Transverse colon (tissue), 4 donors: ENCODE measurements around the gene PRSS23. TPM values are rescaled to one million over a fixed set of nuclear protein-coding genes. Genes with fewer than 3 reads are reported as not detected.

Source experiments
- DNase-seq: peaks from one replicate; pipeline ENCODE4 v3.0.0-alpha.2; 2019
- H3K27ac ChIP-seq, 4 donors: fragments of 200-600 bp; sonication (generic); 2 replicates each; pipeline ENCODE4 v1.5.1; 2016 to 2018; ENCODE audit warnings: inconsistent platforms in 4 of 4
- H3K27me3 ChIP-seq: fragments of 200-600 bp; sonication (generic); 2 replicates; pipeline ENCODE4 v1.5.1; 2017; ENCODE audit warnings: inconsistent platforms
- H3K36me3 ChIP-seq, 4 donors: fragments of 200-600 bp; sonication (generic); 2 replicates each; pipeline ENCODE4 v1.5.1; 2017 to 2019; ENCODE audit warnings: inconsistent platforms in 4 of 4
- H3K4me1 ChIP-seq, 4 donors: fragments of 200-600 bp; sonication (generic); 2 replicates each; pipeline ENCODE4 v1.5.1; 2017 to 2020; ENCODE audit warnings: inconsistent platforms in 4 of 4
- H3K4me3 ChIP-seq, 4 donors: fragments of 200-600 bp; sonication (generic); 1 replicate in 1 of 4; 2 replicates in 3 of 4; pipeline versions ENCODE4 v1.5.1 to v1.6.1; 2017 to 2019; ENCODE audit warnings: inconsistent platforms in 4 of 4
- H3K9me3 ChIP-seq, 2 donors: fragments of 200-600 bp; sonication (generic); 2 replicates each; pipeline ENCODE4 v1.5.1; 2017 to 2019; ENCODE audit warnings: inconsistent platforms in 2 of 2
- CTCF ChIP-seq, 5 experiments: fragments of 200-600 bp in 3 of 5; fragments of 450-650 bp in 2 of 5; sonication (generic) in 3 of 5; IDR thresholded peaks; 1 replicate in 2 of 5; 2 replicates in 3 of 5; pipeline ENCODE4 v1.5.1; 2016 to 2017; ENCODE audit warnings: antibody characterized with exemption in 5 of 5, inconsistent platforms in 3 of 5, mild to moderate bottlenecking in 2 of 5, moderate library complexity in 1 of 5
- EP300 ChIP-seq: sonication (generic); formaldehyde crosslinking; IDR thresholded peaks from one replicate; pipeline ENCODE4 v1.6.1; 2017; ENCODE audit warnings: antibody characterized with exemption, low read depth
- POLR2A ChIP-seq: fragments of 450-650 bp; IDR thresholded peaks from one replicate; pipeline ENCODE4 v1.6.1; 2016; ENCODE audit warnings: antibody characterized with exemption, mild to moderate bottlenecking, moderate library complexity
- POLR2AphosphoS5 ChIP-seq, 3 donors: sonication (generic); formaldehyde crosslinking; IDR thresholded peaks; one replicate each; pipeline ENCODE4 v1.6.1; 2016; ENCODE audit warnings: antibody characterized with exemption in 3 of 3
- WGBS, 2 donors: methylation state at CpG; one replicate each; pipeline ENCODE4 v1.1.5; 2018; ENCODE audit warnings: low coverage in 1 of 2; 5-methylcytosine and 5-hydroxymethylcytosine counted together
- in situ Hi-C, 4 donors: fragments of 200-750 bp; cut with MboI; loops; one replicate each; pipeline versions ENCODE4 v1.15.0 to v1.15.1; 2017; ENCODE audit warnings: low sequenced_read_pairs in 3 of 4, low pct_ligation_motif_present in 1 of 4, low pct_unique_long_range_greater_than_20kb in 1 of 4
- intact Hi-C: fragments of 100-400 bp; cut with DNase I; formaldehyde crosslinking; loops from one replicate; pipeline ENCODE4 v1.15.1; 2023; ENCODE audit warnings: low total_unique reads
- total RNA-seq, 4 donors: library from RNA; depleted of rRNA; stranded (reverse); fragments of >200 nt; gene quantifications; one replicate each; pipeline ENCODE4 v1.1.0, GENCODE V29; 2016

The PRSS23 gene
- total RNA-seq, 4 donors from 2014 or later, result 48.8 to 220 (median 49.7) TPM

DNA sequence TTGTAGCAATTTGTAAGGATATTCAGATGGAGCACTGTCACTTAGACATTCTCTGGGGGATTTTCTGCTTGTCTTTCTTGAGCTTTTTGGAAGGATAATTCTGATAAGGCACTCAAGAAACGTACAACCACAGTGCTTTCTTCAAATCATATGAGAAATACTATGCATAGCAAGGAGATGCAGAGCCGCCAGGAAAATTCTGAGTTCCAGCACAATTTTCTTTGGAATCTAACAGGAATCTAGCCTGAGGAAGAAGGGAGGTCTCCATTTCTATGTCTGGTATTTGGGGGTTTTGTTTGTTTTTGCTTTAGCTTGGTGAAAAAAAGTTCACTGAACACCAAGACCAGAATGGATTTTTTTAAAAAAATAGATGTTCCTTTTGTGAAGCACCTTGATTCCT, 9.9 kb downstream of the PRSS23 start:
- Histone ChIP-seq H3K27ac (peak overlapping the region in 3 of 4 donors; percentile 14 to 27 (median 22)), H3K9me3 (no peaks in the 10 kb centered on the region), H3K27me3 (no peaks in the 10 kb centered on the region), H3K4me1 (peaks cover 0 to 20% (median 14%) of the 10 kb centered on the region in 4 donors), H3K4me3 (no peak overlapping the region), H3K36me3 (no peaks in the 10 kb centered on the region)
- TF ChIP-seq CTCF (IDR thresholded peaks at IDR 0.05), result no peak
- intact Hi-C loops (no loop called here), in situ Hi-C loops (loop anchor here in 2 of 4 donors (5.0 to 25.0 kb wide), 3 partner anchors 195 to 353 kb away; no protein-coding TSS in a partner anchor)
- no peak for DNase-seq
- 73 to 80% methylated on average over 2 of the region's 2 CpGs for WGBS, 2 donors

GRCh38 chr11:86811637-86812321, 11.4 kb downstream of the PRSS23 start:
- WGBS, 2 donors, result 60 to 64% methylated on average over 1 to 2 of the region's 2 CpGs
- in situ Hi-C loops, result loop anchor here in 2 of 4 donors (5.0 to 25.0 kb wide), 3 partner anchors 197 to 354 kb away; no protein-coding TSS in a partner anchor
- TF ChIP-seq POLR2A (no peak), EP300 (no peak), CTCF (IDR thresholded peaks at IDR 0.05) (no peak), POLR2AphosphoS5 (IDR thresholded peaks at IDR 0.05) (no peak)
- H3K36me3 ChIP-seq, result no peaks in the 10 kb centered on the region
- no peaks in the 10 kb centered on the region for H3K27me3 ChIP-seq
- peaks cover 0 to 29% (median 16%) of the 10 kb centered on the region in 4 donors for H3K4me1 ChIP-seq
- no peaks in the 10 kb centered on the region for H3K9me3 ChIP-seq
- H3K4me3 ChIP-seq, result no peak overlapping the region
- H3K27ac ChIP-seq, result peak overlapping the region in 3 of 4 donors; percentile 20 to 84 (median 82)
- no peak for DNase-seq
- intact Hi-C loops, result no loop called here

- Histone ChIP-seq H3K4me3 (no peak overlapping the region), H3K27ac (peak overlapping the region in 3 of 4 donors; percentile 20 to 84 (median 82)), H3K27me3 (no peaks in the 10 kb centered on the region), H3K4me1 (peaks cover 0 to 29% (median 17%) of the 10 kb centered on the region in 4 donors), H3K9me3 (no peaks in the 10 kb centered on the region), H3K36me3 (no peaks in the 10 kb centered on the region)
- WGBS, 2 donors, result 66 to 67% methylated on average over 2 to 7 of the region's 7 CpGs
- in situ Hi-C loops, result loop anchor here in 2 of 4 donors (5.0 to 25.0 kb wide), 3 partner anchors 197 to 355 kb away; no protein-coding TSS in a partner anchor
- intact Hi-C loops, result no loop called here
- no peak for DNase-seq
- TF ChIP-seq CTCF (IDR thresholded peaks at IDR 0.05) (no peak), EP300 (no peak), POLR2A (no peak), POLR2AphosphoS5 (IDR thresholded peaks at IDR 0.05) (no peak)
Observed at GRCh38 chr11:86812322-86812670, 12.0 kb downstream of the PRSS23 start.

- no peak overlapping the region for H3K4me3 ChIP-seq
- DNase-seq, result no peak
- H3K36me3 ChIP-seq, result no peaks in the 10 kb centered on the region
- intact Hi-C loops (no loop called here), in situ Hi-C loops (loop anchor here in 2 of 4 donors (5.0 to 25.0 kb wide), 3 partner anchors 198 to 356 kb away; no protein-coding TSS in a partner anchor)
- no peaks in the 10 kb centered on the region for H3K9me3 ChIP-seq
- 88 to 100% methylated on average over 1 of the region's 1 CpG for WGBS, 2 donors
- TF ChIP-seq CTCF (IDR thresholded peaks at IDR 0.05), result no peak
- TF ChIP-seq EP300, result no peak
- TF ChIP-seq POLR2AphosphoS5 (IDR thresholded peaks at IDR 0.05), result no peak
- no peak for TF ChIP-seq POLR2A
- peaks cover 0 to 29% (median 18%) of the 10 kb centered on the region in 4 donors for H3K4me1 ChIP-seq
- H3K27ac ChIP-seq, result peak overlapping the region; percentile 68 to 84 (median 76)
- H3K27me3 ChIP-seq, result no peaks in the 10 kb centered on the region
Observed at GRCh38 chr11:86812981-86813380, 12.6 kb downstream of the PRSS23 start.
